Endothelial cell of umbilical vein (primary cell): ENCODE data around the gene RFX2.
"Not testable (repeated sequence)": the region's sequence is repeated elsewhere in the genome, so short reads cannot be mapped to it uniquely, and the experiment has no call there.

Experiments
- CTCF ChIP-seq, 2 donors: IDR thresholded peaks; 1 replicate in 1 of 2; 2 replicates in 1 of 2; pipeline ENCODE4 v1.5.1; 2011; ENCODE audit warnings: low read length in 2 of 2, mild to moderate bottlenecking in 2 of 2, moderate library complexity in 2 of 2, control low read depth in 1 of 2, inconsistent platforms in 1 of 2, low read depth in 1 of 2; ENCODE audit not compliant: insufficient read depth in 1 of 2; ENCODE audit errors: extremely low read depth in 1 of 2
- EZH2 ChIP-seq: IDR thresholded peaks from 2 replicates; pipeline ENCODE4 v1.6.1; 2012; ENCODE audit warnings: borderline replicate concordance, low read depth, mild to moderate bottlenecking, moderate library complexity, low read length, inconsistent platforms; ENCODE audit not compliant: severe bottlenecking
- FOS ChIP-seq: IDR thresholded peaks from 2 replicates; pipeline ENCODE4 v1.6.1; 2011; ENCODE audit warnings: mild to moderate bottlenecking, low read length, moderate library complexity, borderline replicate concordance; ENCODE audit not compliant: insufficient read depth
- GATA2 ChIP-seq: IDR thresholded peaks from 2 replicates; pipeline ENCODE4 v1.7.0; 2011; ENCODE audit warnings: low read depth, mild to moderate bottlenecking, moderate library complexity, mixed read lengths, low read length; ENCODE audit not compliant: insufficient read length, insufficient read depth
- JUN ChIP-seq: IDR thresholded peaks from 2 replicates; pipeline ENCODE4 v1.6.1; 2011; ENCODE audit warnings: borderline replicate concordance, low read depth; ENCODE audit not compliant: insufficient read length, insufficient read depth
- MAX ChIP-seq: IDR thresholded peaks from 2 replicates; pipeline ENCODE4 v1.6.1; 2011; ENCODE audit not compliant: insufficient read depth, insufficient read length
- MYC ChIP-seq: IDR thresholded peaks from one replicate; pipeline ENCODE4 v1.6.1; 2011; ENCODE audit warnings: mild to moderate bottlenecking, low read depth, low read length
- POLR2A ChIP-seq: IDR thresholded peaks from 2 replicates; pipeline ENCODE4 v1.6.1; 2012; ENCODE audit warnings: low read depth, mild to moderate bottlenecking, control low read depth, low read length
- POLR2AphosphoS5 ChIP-seq: IDR thresholded peaks from 2 replicates; pipeline ENCODE4 v1.6.1; 2012; ENCODE audit warnings: low read depth, mild to moderate bottlenecking, control low read depth, low read length, moderate library complexity; ENCODE audit not compliant: insufficient read depth

- not testable (repeated sequence) for TF ChIP-seq POLR2A; EZH2; JUN; CTCF (IDR thresholded peaks at IDR 0.05; ENCODE audit: extremely low read depth in 1 of 2, insufficient read depth in 1 of 2, low read depth in 1 of 2, low read length in 2 of 2); POLR2AphosphoS5; FOS; MYC; MAX; GATA2
Measured at GRCh38 chr19:6024756-6025155, 85.5 kb downstream of the RFX2 start.
